MV-4-11 (cell line): Measurements from ENCODE around the gene UBE2L5.

Experiments used
- DNase-seq: peaks from one replicate; lab custom pipeline; 2025; lab: John Stamatoyannopoulos, UW

The UBE2L5 gene

GRCh38 chr13:30406779-30407416, 15.4 kb upstream of the UBE2L5 start:
- DNase-seq = no peak

- peak; percentile 42 for DNase-seq
Measured at GRCh38 chr13:30408319-30409101, 13.8 kb upstream of the UBE2L5 start.

GRCh38 chr13:30409886-30410704, 12.2 kb upstream of the UBE2L5 start:
- no peak for DNase-seq

GRCh38 chr13:30410705-30411125, 11.6 kb upstream of the UBE2L5 start:
- DNase-seq = no peak

GRCh38 chr13:30412346-30412745, 9.9 kb upstream of the UBE2L5 start:
- no peak for DNase-seq

GRCh38 chr13:30413842-30414241, 8.5 kb upstream of the UBE2L5 start:
- peak; percentile 42 for DNase-seq

GRCh38 chr13:30415430-30416030, 6.8 kb upstream of the UBE2L5 start:
- DNase-seq = no peak

GRCh38 chr13:30416471-30416870, 5.8 kb upstream of the UBE2L5 start:
- DNase-seq = no peak

- no peak for DNase-seq
Measured at GRCh38 chr13:30418075-30418716, 4.1 kb upstream of the UBE2L5 start.

- no peak for DNase-seq
Measured at GRCh38 chr13:30418717-30419459, 3.4 kb upstream of the UBE2L5 start.

GRCh38 chr13:30421093-30422053, 920 bp upstream of the UBE2L5 start:
- peak; percentile 22 for DNase-seq

- no peak for DNase-seq
Measured at GRCh38 chr13:30423891-30424290, 1.6 kb downstream of the UBE2L5 start.

- no peak for DNase-seq
Measured at GRCh38 chr13:30429235-30429634, 6.9 kb downstream of the UBE2L5 start.

- peak; percentile 68 for DNase-seq
Measured at GRCh38 chr13:30429721-30430694, 7.7 kb downstream of the UBE2L5 start.

GRCh38 chr13:30431269-30431940, 9.1 kb downstream of the UBE2L5 start:
- DNase-seq = no peak

- no peak for DNase-seq
Measured at GRCh38 chr13:30435911-30436451, 13.7 kb downstream of the UBE2L5 start.

GRCh38 chr13:30437177-30437576, 14.9 kb downstream of the UBE2L5 start:
- DNase-seq = no peak

GRCh38 chr13:30438286-30438685, 16.0 kb downstream of the UBE2L5 start:
- no peak for DNase-seq
